MM.1S (cell line): ENCODE results near the gene SEMA4D.

Experiments
- CTCF ChIP-seq: fragments of 300-600 bp; sonication (generic); IDR thresholded peaks from 2 replicates; pipeline ENCODE4 v1.5.1; 2016; ENCODE audit warnings: antibody characterized with exemption, low read length, mixed read lengths
- EZH2 ChIP-seq: fragments of 300-600 bp; sonication (generic); optimal IDR thresholded peaks from 2 replicates; pipeline ENCODE3; 2017; ENCODE audit warnings: low read depth, mild to moderate bottlenecking, antibody characterized with exemption, low read length, mixed read lengths

GRCh38 chr9:89319015-89319905 is 178.7 kb downstream of the SEMA4D start:
- no peak; the same call in 1 of the 2 replicates for TF ChIP-seq CTCF
- TF ChIP-seq EZH2: no peak
